Measurements from ENCODE around the gene ZNF860.

- TF ChIP-seq CTCF (IDR thresholded peaks at IDR 0.05; ENCODE audit: low read length) (no peak), EZH2 (IDR thresholded peaks at IDR 0.05; ENCODE audit: borderline replicate concordance, low read length) (no peak)
Observed at GRCh38 chr3:31952205-31952604, 29.3 kb upstream of the ZNF860 start.

Measured in OCI-LY1 (cell line).